ENCODE data around the gene GNL1. TPM values are rescaled to one million over a fixed set of nuclear protein-coding genes. Genes with fewer than 3 reads are reported as not detected.

Gene GNL1
- total and polyA plus RNA-seq, 8 donors: 52.5 to 108 (median 101) TPM

- H3K9me3 ChIP-seq: peaks cover 0 to 7% of the 10 kb centered on the region in 2 donors
- H3K27me3 ChIP-seq: no peaks in the 10 kb centered on the region
- H3K27ac ChIP-seq: no peak overlapping the region
- intact Hi-C loops (cut with DNase I): no loop called here
- ATAC-seq (no peak), DNase-seq (no peak)
- H3K36me3 ChIP-seq: no peaks in the 10 kb centered on the region
- no peak overlapping the region for H3K4me3 ChIP-seq
- TF ChIP-seq CTCF (IDR thresholded peaks at IDR 0.05): no peak
- H3K4me1 ChIP-seq: peaks cover 0 to 58% of the 10 kb centered on the region in 2 donors
These were observed 42.8 kb downstream of the GNL1 start for GRCh38 chr6:30513451-30513850.

GRCh38 chr6:30511169-30511546 lies 45.1 kb downstream of the GNL1 start:
- Histone ChIP-seq H3K4me1 (peaks cover 0 to 54% of the 10 kb centered on the region in 2 donors), H3K27me3 (no peaks in the 10 kb centered on the region), H3K4me3 (no peak overlapping the region), H3K9me3 (no peaks in the 10 kb centered on the region), H3K27ac (peak overlapping the region in 1 of 2 donors; percentile 40), H3K36me3 (no peaks in the 10 kb centered on the region)
- intact Hi-C loops (cut with DNase I): no loop called here
- no peak for DNase-seq
- no peak for TF ChIP-seq CTCF (IDR thresholded peaks at IDR 0.05)
- ATAC-seq: no peak

GRCh38 chr6:30510419-30511168 lies 45.7 kb downstream of the GNL1 start:
- H3K4me1 ChIP-seq: peaks cover 0 to 54% of the 10 kb centered on the region in 2 donors
- H3K36me3 ChIP-seq: no peaks in the 10 kb centered on the region
- ATAC-seq (no peak), DNase-seq (no peak)
- no peaks in the 10 kb centered on the region for H3K27me3 ChIP-seq
- H3K9me3 ChIP-seq: no peaks in the 10 kb centered on the region
- no peak for TF ChIP-seq CTCF (IDR thresholded peaks at IDR 0.05)
- intact Hi-C loops (cut with DNase I): no loop called here
- no peak overlapping the region for H3K4me3 ChIP-seq
- peak overlapping the region in 1 of 2 donors; percentile 92 for H3K27ac ChIP-seq

GRCh38 chr6:30508890-30509736 lies 47.2 kb downstream of the GNL1 start:
- Histone ChIP-seq H3K27me3 (no peaks in the 10 kb centered on the region), H3K4me1 (peaks cover 0 to 41% of the 10 kb centered on the region in 2 donors), H3K27ac (peak overlapping the region; percentile 42 to 92), H3K4me3 (peak overlapping the region in 1 of 2 donors; percentile 7), H3K36me3 (no peaks in the 10 kb centered on the region), H3K9me3 (no peaks in the 10 kb centered on the region)
- intact Hi-C loops (cut with DNase I): no loop called here
- TF ChIP-seq CTCF (IDR thresholded peaks at IDR 0.05): no peak
- ATAC-seq (peak; percentile 40), DNase-seq (no peak)
